Measurements from ENCODE around the gene GRM8.

GRM8 gene

GRCh38 chr7:126791306-126791705, 461.4 kb downstream of the GRM8 start:
- TF ChIP-seq RARB (CRISPR knock-in tag; IDR thresholded peaks at IDR 0.05) (no peak), CSRNP3 (CRISPR knock-in tag; IDR thresholded peaks at IDR 0.05) (no peak), BACH2 (CRISPR knock-in tag; IDR thresholded peaks at IDR 0.05; ENCODE audit: borderline replicate concordance) (no peak), POU6F1 (CRISPR knock-in tag; IDR thresholded peaks at IDR 0.05; ENCODE audit: borderline replicate concordance, low read depth) (no peak)
- ATAC-seq, result no peak

GRCh38 chr7:126790763-126791162, 462.0 kb downstream of the GRM8 start:
- no peak for TF ChIP-seq ZFP30 (CRISPR knock-in tag; IDR thresholded peaks at IDR 0.05)
- TF ChIP-seq TCF4 (CRISPR knock-in tag; IDR thresholded peaks at IDR 0.05; ENCODE audit: borderline replicate concordance), result no peak
- no peak for TF ChIP-seq PATZ1 (CRISPR knock-in tag; IDR thresholded peaks at IDR 0.05; ENCODE audit: borderline replicate concordance)
- TF ChIP-seq ARNTL (CRISPR knock-in tag; IDR thresholded peaks at IDR 0.05; ENCODE audit: borderline replicate concordance, low read depth), result no peak
- no peak for ATAC-seq

- no peak for TF ChIP-seq PPARA (CRISPR knock-in tag; IDR thresholded peaks at IDR 0.05; ENCODE audit: borderline replicate concordance)
- TF ChIP-seq CREB5 (CRISPR knock-in tag; IDR thresholded peaks at IDR 0.05; ENCODE audit: low read depth), result 0 out of 2 replicates have a peak, but pooled peaks have one; percentile 44
- TF ChIP-seq ZFP3 (CRISPR knock-in tag; IDR thresholded peaks at IDR 0.05), result no peak
- TF ChIP-seq ZC3H10 (CRISPR knock-in tag; IDR thresholded peaks at IDR 0.05), result no peak
- TF ChIP-seq ZNF8 (CRISPR knock-in tag; IDR thresholded peaks at IDR 0.05), result no peak
- TF ChIP-seq ZNF565 (CRISPR knock-in tag; conservative IDR thresholded peaks at IDR 0.05; ENCODE audit: low read depth), result no peak
- peak; percentile 83 for TF ChIP-seq ISL1 (CRISPR knock-in tag; IDR thresholded peaks at IDR 0.05)
- 0 out of 2 replicates have a peak, but pooled peaks have one; percentile 26 for TF ChIP-seq GLIS3 (CRISPR knock-in tag; IDR thresholded peaks at IDR 0.05)
- no peak for TF ChIP-seq ZNF70 (CRISPR knock-in tag; IDR thresholded peaks at IDR 0.05)
- TF ChIP-seq RARB (CRISPR knock-in tag; IDR thresholded peaks at IDR 0.05), result no peak
- no peak for ATAC-seq
Observed at GRCh38 chr7:126783613-126784012, 469.1 kb downstream of the GRM8 start.

- no peak for ATAC-seq
- TF ChIP-seq CSRNP3 (CRISPR knock-in tag; IDR thresholded peaks at IDR 0.05) (no peak), ZNF565 (CRISPR knock-in tag; conservative IDR thresholded peaks at IDR 0.05; ENCODE audit: low read depth) (no peak), TSHZ2 (CRISPR knock-in tag; IDR thresholded peaks at IDR 0.05) (no peak), PPARA (CRISPR knock-in tag; IDR thresholded peaks at IDR 0.05; ENCODE audit: borderline replicate concordance) (no peak), ESRRG (CRISPR knock-in tag; IDR thresholded peaks at IDR 0.05) (no peak), ZFP30 (CRISPR knock-in tag; IDR thresholded peaks at IDR 0.05) (no peak), ZFP3 (CRISPR knock-in tag; IDR thresholded peaks at IDR 0.05) (no peak), ZNF70 (CRISPR knock-in tag; IDR thresholded peaks at IDR 0.05) (no peak), RARB (CRISPR knock-in tag; IDR thresholded peaks at IDR 0.05) (no peak), TOX (CRISPR knock-in tag; IDR thresholded peaks at IDR 0.05; ENCODE audit: borderline replicate concordance) (no peak), SNAI2 (CRISPR knock-in tag; IDR thresholded peaks at IDR 0.05) (no peak), ZNF8 (CRISPR knock-in tag; IDR thresholded peaks at IDR 0.05) (no peak), BACH2 (CRISPR knock-in tag; IDR thresholded peaks at IDR 0.05; ENCODE audit: borderline replicate concordance) (no peak), GLIS3 (CRISPR knock-in tag; IDR thresholded peaks at IDR 0.05) (no peak)
Observed at GRCh38 chr7:126780993-126781392, 471.7 kb downstream of the GRM8 start.
